CD4-positive, alpha-beta T cell treated with Interleukin-15 for 1 hour (primary cell): Measurements from ENCODE around the gene TOMM7.
"Not testable (repeated sequence)": the region's sequence is repeated elsewhere in the genome, so short reads cannot be mapped to it uniquely, and the experiment has no call there.

Experiments
- DNase-seq: peaks from one replicate; pipeline ENCODE4 v3.0.0-alpha.2; 2020

TOMM7 gene

GRCh38 chr7:22781230-22781711 is 41.4 kb downstream of the TOMM7 start:
- no peak for DNase-seq

- DNase-seq: not testable (repeated sequence)
Observed at GRCh38 chr7:22779730-22780323, 42.8 kb downstream of the TOMM7 start.

GRCh38 chr7:22776964-22777363 is 45.7 kb downstream of the TOMM7 start:
- DNase-seq: no peak

GRCh38 chr7:22772885-22773284 is 49.8 kb downstream of the TOMM7 start:
- DNase-seq: no peak

GRCh38 chr7:22771872-22772228 is 50.8 kb downstream of the TOMM7 start:
- no peak for DNase-seq

GRCh38 chr7:22771194-22771871 is 51.3 kb downstream of the TOMM7 start:
- DNase-seq: no peak

GRCh38 chr7:22765609-22766008 is 57.0 kb downstream of the TOMM7 start:
- no peak for DNase-seq
